Activated naive CD4-positive, alpha-beta T cell treated with anti-CD3 and anti-CD28 coated beads for 36 hours (primary cell): ENCODE data around the gene CCDC175. TPM values are rescaled to one million over a fixed set of nuclear protein-coding genes. Genes with fewer than 3 reads are reported as not detected.

ENCODE experiments used
- CTCF ChIA-PET: fragments of 350-600 bp; sonication (Branson Sonifier 250); formaldehyde crosslinking; loops from one replicate; lab custom pipeline; 2021; ENCODE audit warnings: antibody characterized with exemption; lab: Charles Lee
- DNase-seq: peaks from one replicate; pipeline ENCODE4 v3.0.0-alpha.2; 2020
- H3K27ac Mint-ChIP-seq: one replicate; pipeline ENCODE4 v1.8.0; 2021; ENCODE audit warnings: mild to moderate bottlenecking, mixed read lengths
- H3K27me3 Mint-ChIP-seq: one replicate; pipeline ENCODE4 v1.8.0; 2021; ENCODE audit warnings: low read depth, mixed read lengths
- H3K36me3 Mint-ChIP-seq: one replicate; pipeline ENCODE4 v1.8.0; 2021; ENCODE audit warnings: low read depth, mixed read lengths
- H3K4me1 Mint-ChIP-seq: one replicate; pipeline ENCODE4 v1.8.0; 2021; ENCODE audit warnings: low read depth, mixed read lengths
- H3K4me3 Mint-ChIP-seq: one replicate; pipeline ENCODE4 v1.8.0; 2021; ENCODE audit warnings: mild to moderate bottlenecking, moderate library complexity, mixed read lengths
- H3K9me3 Mint-ChIP-seq: one replicate; pipeline ENCODE4 v1.8.0; 2021; ENCODE audit warnings: mixed read lengths
- intact Hi-C: fragments of 100-400 bp; cut with micrococcal nuclease; formaldehyde crosslinking; loops from one replicate; pipeline ENCODE4 v1.15.1; 2023
- total RNA-seq, 2 experiments: library from RNA; stranded (reverse); gene quantifications; one replicate each; pipeline ENCODE4 v1.2.3, GENCODE V29; 2021

Gene CCDC175
- total RNA-seq, 2 experiments from 2014 or later = not detected

GRCh38 chr14:59582161-59582560, 5.5 kb upstream of the CCDC175 start:
- intact Hi-C loops = no loop called here
- H3K36me3 Mint-ChIP-seq = no peaks in the 10 kb centered on the region
- H3K4me1 Mint-ChIP-seq = peaks cover 4% of the 10 kb centered on the region
- H3K27ac Mint-ChIP-seq = no peak overlapping the region
- H3K9me3 Mint-ChIP-seq = no peaks in the 10 kb centered on the region
- no peak overlapping the region for H3K4me3 Mint-ChIP-seq
- no peak for DNase-seq
- CTCF ChIA-PET = no interaction called here
- no peaks in the 10 kb centered on the region for H3K27me3 Mint-ChIP-seq

- CTCF ChIA-PET = no interaction called here
- no peaks in the 10 kb centered on the region for H3K36me3 Mint-ChIP-seq
Measured at GRCh38 chr14:59580911-59581310, 4.3 kb upstream of the CCDC175 start.

GRCh38 chr14:59570122-59570521, 6.5 kb downstream of the CCDC175 start:
- no peak overlapping the region for H3K27ac Mint-ChIP-seq
- H3K4me1 Mint-ChIP-seq = no peaks in the 10 kb centered on the region
- intact Hi-C loops = loop anchor here (10.0 kb wide), 1 partner anchor 925 kb away; no protein-coding TSS in a partner anchor
- CTCF ChIA-PET = interaction anchor here (0.6 to 0.9 kb wide), 3 partner anchors 35 to 141 kb away, joined by 3 to 4 read pairs (median 3); no protein-coding TSS in a partner anchor
- H3K9me3 Mint-ChIP-seq = no peaks in the 10 kb centered on the region
- no peak for DNase-seq
- H3K36me3 Mint-ChIP-seq = no peaks in the 10 kb centered on the region
- peaks cover 6% of the 10 kb centered on the region for H3K27me3 Mint-ChIP-seq
- no peak overlapping the region for H3K4me3 Mint-ChIP-seq

More at GRCh38 chr14:59580911-59581310, 4.3 kb upstream of the CCDC175 start:
- Mint-ChIP-seq H3K27me3 (peaks cover 2% of the 10 kb centered on the region), H3K27ac (no peak overlapping the region), H3K4me1 (peaks cover 6% of the 10 kb centered on the region), H3K9me3 (no peaks in the 10 kb centered on the region), H3K4me3 (no peak overlapping the region)
- no peak for DNase-seq
- intact Hi-C loops = no loop called here

GRCh38 chr14:59566725-59567124, 9.9 kb downstream of the CCDC175 start:
- CTCF ChIA-PET = interaction anchor here (1.2 to 2.1 kb wide), 2 partner anchors 8 to 11 kb away, joined by 3 to 11 read pairs; partner anchors contain the start of gene CCDC175
- DNase-seq = no peak
- intact Hi-C loops = no loop called here
- Mint-ChIP-seq H3K36me3 (no peaks in the 10 kb centered on the region), H3K4me1 (no peaks in the 10 kb centered on the region), H3K27ac (no peak overlapping the region), H3K4me3 (no peak overlapping the region), H3K9me3 (no peaks in the 10 kb centered on the region), H3K27me3 (peaks cover 11% of the 10 kb centered on the region)

GRCh38 chr14:59566296-59566695, 10.3 kb downstream of the CCDC175 start:
- intact Hi-C loops = no loop called here
- H3K4me1 Mint-ChIP-seq = no peaks in the 10 kb centered on the region
- H3K36me3 Mint-ChIP-seq = no peaks in the 10 kb centered on the region
- H3K4me3 Mint-ChIP-seq = no peak overlapping the region
- peaks cover 11% of the 10 kb centered on the region for H3K27me3 Mint-ChIP-seq
- DNase-seq = no peak
- H3K9me3 Mint-ChIP-seq = no peaks in the 10 kb centered on the region
- CTCF ChIA-PET = interaction anchor here (0.7 to 2.1 kb wide), 3 partner anchors 9 to 15 kb away, joined by 3 to 11 read pairs (median 3); partner anchors contain the start of gene CCDC175
- no peak overlapping the region for H3K27ac Mint-ChIP-seq

GRCh38 chr14:59565087-59565486, 11.5 kb downstream of the CCDC175 start:
- no peak for DNase-seq
- Mint-ChIP-seq H3K4me1 (no peaks in the 10 kb centered on the region), H3K36me3 (no peaks in the 10 kb centered on the region), H3K4me3 (no peak overlapping the region), H3K27me3 (peaks cover 11% of the 10 kb centered on the region), H3K9me3 (no peaks in the 10 kb centered on the region), H3K27ac (no peak overlapping the region)
- intact Hi-C loops = no loop called here
- CTCF ChIA-PET = interaction anchor here (1.2 kb wide), 1 partner anchor 11 kb away, joined by 3 read pairs; no protein-coding TSS in a partner anchor

- no peak for DNase-seq
- Mint-ChIP-seq H3K9me3 (no peaks in the 10 kb centered on the region), H3K4me1 (no peaks in the 10 kb centered on the region), H3K36me3 (no peaks in the 10 kb centered on the region), H3K4me3 (no peak overlapping the region), H3K27me3 (peaks cover 11% of the 10 kb centered on the region), H3K27ac (no peak overlapping the region)
- CTCF ChIA-PET = interaction anchor here (1.2 kb wide), 1 partner anchor 12 kb away, joined by 3 read pairs; no protein-coding TSS in a partner anchor
- intact Hi-C loops = no loop called here
Measured at GRCh38 chr14:59564366-59564765, 12.2 kb downstream of the CCDC175 start.

- H3K9me3 Mint-ChIP-seq = no peaks in the 10 kb centered on the region
- peaks cover 7% of the 10 kb centered on the region for H3K27me3 Mint-ChIP-seq
- CTCF ChIA-PET = no interaction called here
- no peaks in the 10 kb centered on the region for H3K36me3 Mint-ChIP-seq
- no peaks in the 10 kb centered on the region for H3K4me1 Mint-ChIP-seq
- no peak overlapping the region for H3K27ac Mint-ChIP-seq
- no peak for DNase-seq
- no peak overlapping the region for H3K4me3 Mint-ChIP-seq
- intact Hi-C loops = no loop called here
Measured at GRCh38 chr14:59547310-59547709, 29.3 kb downstream of the CCDC175 start.

GRCh38 chr14:59543873-59544272, 32.7 kb downstream of the CCDC175 start:
- CTCF ChIA-PET = interaction anchor here (0.8 to 1.7 kb wide), 3 partner anchors 32 to 60 kb away, joined by 3 to 6 read pairs (median 5); partner anchors contain the start of genes CCDC175, JKAMP and L3HYPDH
- no peak overlapping the region for H3K4me3 Mint-ChIP-seq
- H3K9me3 Mint-ChIP-seq = no peaks in the 10 kb centered on the region
- peaks cover 7% of the 10 kb centered on the region for H3K27me3 Mint-ChIP-seq
- no peaks in the 10 kb centered on the region for H3K36me3 Mint-ChIP-seq
- H3K4me1 Mint-ChIP-seq = no peaks in the 10 kb centered on the region
- DNase-seq = no peak
- no peak overlapping the region for H3K27ac Mint-ChIP-seq
- intact Hi-C loops = no loop called here

- CTCF ChIA-PET = no interaction called here
- peaks cover 6% of the 10 kb centered on the region for H3K27me3 Mint-ChIP-seq
- H3K27ac Mint-ChIP-seq = no peak overlapping the region
- no peak overlapping the region for H3K4me3 Mint-ChIP-seq
- H3K9me3 Mint-ChIP-seq = no peaks in the 10 kb centered on the region
- H3K4me1 Mint-ChIP-seq = no peaks in the 10 kb centered on the region
- DNase-seq = no peak
- no peaks in the 10 kb centered on the region for H3K36me3 Mint-ChIP-seq
- intact Hi-C loops = no loop called here
Measured at GRCh38 chr14:59541731-59542130, 34.9 kb downstream of the CCDC175 start.

GRCh38 chr14:59540852-59541251, 35.8 kb downstream of the CCDC175 start:
- peaks cover 6% of the 10 kb centered on the region for H3K27me3 Mint-ChIP-seq
- CTCF ChIA-PET = no interaction called here
- no peak overlapping the region for H3K27ac Mint-ChIP-seq
- no peaks in the 10 kb centered on the region for H3K36me3 Mint-ChIP-seq
- no peaks in the 10 kb centered on the region for H3K9me3 Mint-ChIP-seq
- DNase-seq = no peak
- intact Hi-C loops = no loop called here
- H3K4me3 Mint-ChIP-seq = no peak overlapping the region
- no peaks in the 10 kb centered on the region for H3K4me1 Mint-ChIP-seq

- H3K27ac Mint-ChIP-seq = no peak overlapping the region
- H3K4me3 Mint-ChIP-seq = no peak overlapping the region
- no peaks in the 10 kb centered on the region for H3K36me3 Mint-ChIP-seq
- H3K4me1 Mint-ChIP-seq = no peaks in the 10 kb centered on the region
- no peak for DNase-seq
- intact Hi-C loops = no loop called here
- CTCF ChIA-PET = no interaction called here
- H3K27me3 Mint-ChIP-seq = peaks cover 8% of the 10 kb centered on the region
- no peaks in the 10 kb centered on the region for H3K9me3 Mint-ChIP-seq
Measured at GRCh38 chr14:59538936-59539335, 37.7 kb downstream of the CCDC175 start.

GRCh38 chr14:59537476-59537875, 39.1 kb downstream of the CCDC175 start:
- no peaks in the 10 kb centered on the region for H3K4me1 Mint-ChIP-seq
- intact Hi-C loops = no loop called here
- H3K27ac Mint-ChIP-seq = no peak overlapping the region
- no peak for DNase-seq
- H3K4me3 Mint-ChIP-seq = no peak overlapping the region
- peaks cover 6% of the 10 kb centered on the region for H3K27me3 Mint-ChIP-seq
- H3K9me3 Mint-ChIP-seq = no peaks in the 10 kb centered on the region
- CTCF ChIA-PET = no interaction called here
- H3K36me3 Mint-ChIP-seq = no peaks in the 10 kb centered on the region
